Measurements from ENCODE around the gene MRPS27.
"Not testable (repeated sequence)": the region's sequence is repeated elsewhere in the genome, so short reads cannot be mapped to it uniquely, and the experiment has no call there.

MRPS27 gene

DNA sequence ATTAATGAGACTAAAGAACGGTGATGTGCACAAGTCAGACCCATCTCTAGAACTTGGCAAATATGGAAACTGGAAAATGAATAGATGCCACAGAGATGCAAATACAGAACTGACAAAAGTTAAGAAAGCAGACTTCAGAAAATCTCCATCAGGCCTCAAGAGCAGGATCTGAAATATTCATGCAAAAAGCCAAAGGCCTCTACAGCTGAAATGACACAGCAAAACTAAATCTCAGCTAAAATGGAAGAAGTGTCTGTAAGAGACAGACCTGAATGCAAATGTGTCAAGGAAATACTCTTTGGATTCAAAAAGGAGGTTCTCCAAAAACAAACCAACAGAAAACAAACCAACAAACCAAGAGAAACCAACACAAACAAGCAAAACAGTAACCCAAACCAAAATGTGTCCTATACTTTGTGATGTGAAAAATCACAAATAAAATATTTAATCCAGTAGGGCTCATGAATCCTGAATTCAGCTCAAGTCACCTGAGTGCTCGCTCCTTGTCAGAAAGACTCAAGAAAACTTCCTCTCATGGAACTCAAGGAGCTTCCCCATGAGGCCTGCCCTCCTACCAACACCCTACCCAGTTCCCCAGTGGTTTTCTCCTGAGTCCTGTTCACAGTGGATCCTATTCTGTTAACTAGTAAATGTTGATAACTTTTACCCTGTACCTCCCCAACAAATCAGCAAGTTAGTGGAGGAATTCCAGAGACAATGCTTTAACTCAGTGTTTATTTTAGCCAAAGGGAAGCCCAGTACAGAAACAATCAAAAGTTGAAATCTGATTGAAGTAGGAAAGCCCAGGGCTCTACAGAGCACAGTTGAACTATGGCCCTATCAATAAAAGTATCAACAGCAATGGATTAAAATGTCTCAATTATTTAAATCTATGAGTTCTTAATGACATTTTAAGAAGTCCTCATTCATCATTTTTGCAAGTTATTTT lies 14.6 kb downstream of the MRPS27 start:
- peaks cover 6% of the 10 kb centered on the region; the same call in 1 of the 2 replicates for H3K4me1 ChIP-seq (ENCODE audit: control insufficient read depth, insufficient read depth, low read length)
- no peak overlapping the region for H3K4me3 ChIP-seq (ENCODE audit: low read length)
- no CpG with 5 or more reads among the region's 2 CpGs for WGBS (ENCODE audit: insufficient coverage, insufficient read length)
- H3K9me3 ChIP-seq (ENCODE audit: control insufficient read depth, insufficient read depth, low read length): no peaks in the 10 kb centered on the region
- no peaks in the 10 kb centered on the region for H3K36me3 ChIP-seq (ENCODE audit: control insufficient read depth, insufficient read depth, low read length)
- DNase-seq (ENCODE audit: low read depth, low spot score): no peak
- H3K27me3 ChIP-seq (ENCODE audit: control insufficient read depth, insufficient read depth, low read length): no peaks in the 10 kb centered on the region
- H3K27ac ChIP-seq (ENCODE audit: low read length): no peak overlapping the region

DNA sequence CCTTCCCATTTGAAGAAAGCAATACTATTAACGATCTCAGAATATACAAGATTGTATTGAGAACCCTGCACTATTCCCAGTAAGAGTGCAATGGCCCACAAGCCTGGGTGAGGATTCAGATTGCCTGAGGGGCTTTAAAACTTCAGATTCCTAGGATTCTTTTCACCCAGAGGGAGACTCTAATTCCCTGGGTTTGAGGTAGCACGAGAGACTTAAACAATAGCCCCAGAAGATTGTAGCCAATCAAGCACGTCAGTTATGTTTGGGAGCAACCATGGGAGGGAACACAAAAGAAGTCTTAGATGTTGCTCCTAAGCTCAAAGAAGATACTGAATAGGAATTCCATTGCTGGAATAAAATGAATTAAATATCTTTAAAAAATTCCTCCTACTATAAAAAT lies 17.9 kb downstream of the MRPS27 start:
- Histone ChIP-seq H3K4me1 (ENCODE audit: control insufficient read depth, insufficient read depth, low read length) (peaks cover 4% of the 10 kb centered on the region; the same call in 1 of the 2 replicates), H3K36me3 (ENCODE audit: control insufficient read depth, insufficient read depth, low read length) (no peaks in the 10 kb centered on the region), H3K4me3 (ENCODE audit: low read length) (no peak overlapping the region), H3K9me3 (ENCODE audit: control insufficient read depth, insufficient read depth, low read length) (no peaks in the 10 kb centered on the region), H3K27ac (ENCODE audit: low read length) (no peak overlapping the region), H3K27me3 (ENCODE audit: control insufficient read depth, insufficient read depth, low read length) (no peaks in the 10 kb centered on the region)
- WGBS (ENCODE audit: insufficient coverage, insufficient read length): no CpG with 5 or more reads among the region's 3 CpGs
- DNase-seq (ENCODE audit: low read depth, low spot score): no peak

DNA sequence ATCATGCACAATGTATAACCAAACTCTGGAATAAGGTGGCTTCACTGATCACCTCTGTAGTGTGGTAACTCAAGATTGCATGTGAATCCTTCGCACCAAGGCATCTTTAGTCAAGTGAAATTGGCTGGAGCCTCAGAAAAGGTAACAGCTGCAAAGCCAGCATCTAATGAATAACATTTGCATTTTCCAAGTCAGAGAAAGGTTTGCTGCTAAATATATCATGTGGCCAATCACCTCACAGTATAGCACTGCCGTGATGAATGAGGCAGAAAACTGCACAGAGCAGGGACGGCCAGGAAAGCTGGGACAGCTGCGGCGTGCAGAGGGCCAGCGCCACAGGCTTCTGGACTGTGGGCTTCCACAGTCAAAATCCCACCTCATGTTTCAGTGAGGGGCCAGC lies 18.5 kb downstream of the MRPS27 start:
- Histone ChIP-seq H3K4me1 (ENCODE audit: control insufficient read depth, insufficient read depth, low read length) (peaks cover 4% of the 10 kb centered on the region; the same call in 1 of the 2 replicates), H3K27me3 (ENCODE audit: control insufficient read depth, insufficient read depth, low read length) (no peaks in the 10 kb centered on the region), H3K36me3 (ENCODE audit: control insufficient read depth, insufficient read depth, low read length) (no peaks in the 10 kb centered on the region), H3K9me3 (ENCODE audit: control insufficient read depth, insufficient read depth, low read length) (no peaks in the 10 kb centered on the region), H3K27ac (ENCODE audit: low read length) (no peak overlapping the region), H3K4me3 (ENCODE audit: low read length) (no peak overlapping the region)
- DNase-seq (ENCODE audit: low read depth, low spot score): no peak
- no CpG with 5 or more reads among the region's 6 CpGs for WGBS (ENCODE audit: insufficient coverage, insufficient read length)

DNA sequence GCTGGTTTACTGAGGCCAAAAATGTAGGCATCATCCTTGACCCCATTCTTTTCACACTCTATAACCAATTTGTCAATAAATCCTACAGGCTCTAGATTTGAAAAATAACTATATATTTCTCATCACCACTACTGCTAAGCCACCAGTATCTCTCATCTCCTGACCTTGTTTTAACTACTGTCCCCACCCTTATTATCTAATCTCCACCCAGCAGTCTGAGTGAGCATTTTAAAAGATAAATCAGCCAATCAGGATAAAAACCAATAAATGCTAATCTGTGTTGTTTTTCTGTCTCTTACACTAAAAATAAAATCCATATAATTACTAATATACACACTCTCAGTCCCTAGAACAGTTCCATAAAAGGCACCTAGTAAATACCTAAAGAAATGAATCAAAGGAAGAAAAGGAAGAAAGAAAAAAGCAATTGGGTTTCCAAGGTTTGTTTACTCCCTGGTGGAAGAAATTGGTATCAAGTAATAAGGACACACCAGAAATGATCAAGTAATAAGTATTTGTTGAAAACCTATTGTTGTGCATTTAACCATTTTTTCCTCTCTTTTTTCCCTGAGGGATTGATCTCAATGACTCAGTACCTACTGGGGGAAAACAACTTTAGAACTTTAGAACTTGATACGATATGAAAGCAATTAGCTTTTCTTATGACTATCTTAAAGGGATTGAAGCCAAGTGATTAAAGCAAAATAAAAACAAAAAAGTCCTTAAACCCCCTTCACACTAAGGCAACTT lies 19.3 kb downstream of the MRPS27 start:
- no peaks in the 10 kb centered on the region for H3K36me3 ChIP-seq (ENCODE audit: control insufficient read depth, insufficient read depth, low read length)
- H3K27ac ChIP-seq (ENCODE audit: low read length): no peak overlapping the region
- H3K4me1 ChIP-seq (ENCODE audit: control insufficient read depth, insufficient read depth, low read length): peaks cover 4% of the 10 kb centered on the region; the same call in 1 of the 2 replicates
- H3K27me3 ChIP-seq (ENCODE audit: control insufficient read depth, insufficient read depth, low read length): no peaks in the 10 kb centered on the region
- no peaks in the 10 kb centered on the region for H3K9me3 ChIP-seq (ENCODE audit: control insufficient read depth, insufficient read depth, low read length)
- no CpG with 5 or more reads among the region's 1 CpG for WGBS (ENCODE audit: insufficient coverage, insufficient read length)
- no peak for DNase-seq (ENCODE audit: low read depth, low spot score)
- no peak overlapping the region for H3K4me3 ChIP-seq (ENCODE audit: low read length)

DNA sequence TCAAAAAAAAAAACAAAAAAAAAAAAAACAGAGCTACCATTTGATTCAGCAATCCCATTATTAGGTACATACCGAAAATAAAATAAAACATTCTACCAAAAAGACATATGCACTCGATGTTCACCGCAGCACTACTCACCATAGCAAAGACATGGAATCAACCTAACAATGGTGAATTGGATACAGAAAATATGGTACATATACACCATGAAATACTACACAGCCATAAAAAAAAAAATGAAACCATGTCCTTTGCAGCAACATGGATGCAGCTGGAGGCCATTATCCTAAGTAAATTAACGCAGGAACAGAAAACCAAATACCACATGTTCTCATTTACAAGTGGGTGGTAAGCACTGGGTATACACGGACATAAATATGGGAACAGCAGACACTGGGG lies 21.3 kb downstream of the MRPS27 start:
- Histone ChIP-seq H3K9me3 (ENCODE audit: control insufficient read depth, insufficient read depth, low read length) (no peaks in the 10 kb centered on the region), H3K36me3 (ENCODE audit: control insufficient read depth, insufficient read depth, low read length) (no peaks in the 10 kb centered on the region), H3K27me3 (ENCODE audit: control insufficient read depth, insufficient read depth, low read length) (no peaks in the 10 kb centered on the region), H3K4me3 (ENCODE audit: low read length) (no peak overlapping the region), H3K27ac (ENCODE audit: low read length) (no peak overlapping the region), H3K4me1 (ENCODE audit: control insufficient read depth, insufficient read depth, low read length) (peaks cover 4% of the 10 kb centered on the region; the same call in 1 of the 2 replicates)
- WGBS (ENCODE audit: insufficient coverage, insufficient read length): 100% methylated on average over 1 of the region's 5 CpGs
- DNase-seq (ENCODE audit: low read depth, low spot score): no peak

DNA sequence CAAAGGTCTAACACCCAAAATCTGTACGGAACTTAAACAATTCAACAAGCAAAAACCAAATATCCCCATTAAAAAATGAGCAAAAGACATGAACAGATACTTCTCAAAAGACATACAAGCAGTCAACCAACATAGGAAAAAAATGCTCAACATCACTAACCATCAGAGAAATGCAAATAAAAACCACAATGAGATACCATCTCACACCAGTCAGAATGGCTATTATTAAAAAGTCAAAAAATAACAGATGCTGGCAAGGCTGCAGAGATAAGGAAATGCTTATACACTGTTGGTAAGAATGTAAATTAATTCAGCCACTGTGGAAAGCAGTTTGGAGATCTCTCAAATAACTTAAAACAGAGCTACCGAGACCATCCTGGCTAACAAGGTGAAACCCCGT lies 21.9 kb downstream of the MRPS27 start:
- not testable (repeated sequence) for DNase-seq (ENCODE audit: low read depth, low spot score); H3K27me3 ChIP-seq (ENCODE audit: control insufficient read depth, insufficient read depth, low read length); H3K27ac ChIP-seq (ENCODE audit: low read length); H3K4me3 ChIP-seq (ENCODE audit: low read length); H3K9me3 ChIP-seq (ENCODE audit: control insufficient read depth, insufficient read depth, low read length); H3K36me3 ChIP-seq (ENCODE audit: control insufficient read depth, insufficient read depth, low read length); H3K4me1 ChIP-seq (ENCODE audit: control insufficient read depth, insufficient read depth, low read length)
- WGBS (ENCODE audit: insufficient coverage, insufficient read length): no CpG with 5 or more reads among the region's 3 CpGs

DNA sequence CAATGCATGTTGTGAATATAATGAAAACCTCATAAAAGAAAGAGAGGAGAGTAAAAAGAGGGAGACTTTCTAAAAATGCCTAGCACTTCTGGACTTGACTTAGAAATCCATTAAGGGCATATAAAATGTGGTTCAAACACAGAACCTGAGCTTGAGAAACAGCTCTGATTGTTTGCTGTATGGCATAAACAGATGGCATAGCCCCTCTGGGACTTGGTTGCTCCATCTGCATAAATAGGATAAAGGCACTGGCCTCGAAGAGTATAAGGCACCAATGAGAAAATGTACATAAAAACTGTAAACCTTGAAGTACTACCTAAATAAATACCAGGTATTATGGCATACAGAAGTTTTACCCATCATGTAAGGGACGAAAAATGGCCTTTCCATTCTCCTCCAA lies 23.8 kb downstream of the MRPS27 start:
- Histone ChIP-seq H3K9me3 (ENCODE audit: control insufficient read depth, insufficient read depth, low read length) (no peaks in the 10 kb centered on the region), H3K27me3 (ENCODE audit: control insufficient read depth, insufficient read depth, low read length) (no peaks in the 10 kb centered on the region), H3K4me1 (ENCODE audit: control insufficient read depth, insufficient read depth, low read length) (no peaks in the 10 kb centered on the region), H3K27ac (ENCODE audit: low read length) (no peak overlapping the region), H3K4me3 (ENCODE audit: low read length) (no peak overlapping the region), H3K36me3 (ENCODE audit: control insufficient read depth, insufficient read depth, low read length) (peaks cover 2% of the 10 kb centered on the region; the same call in 1 of the 2 replicates)
- no CpG with 5 or more reads among the region's 2 CpGs for WGBS (ENCODE audit: insufficient coverage, insufficient read length)
- no peak for DNase-seq (ENCODE audit: low read depth, low spot score)

DNA sequence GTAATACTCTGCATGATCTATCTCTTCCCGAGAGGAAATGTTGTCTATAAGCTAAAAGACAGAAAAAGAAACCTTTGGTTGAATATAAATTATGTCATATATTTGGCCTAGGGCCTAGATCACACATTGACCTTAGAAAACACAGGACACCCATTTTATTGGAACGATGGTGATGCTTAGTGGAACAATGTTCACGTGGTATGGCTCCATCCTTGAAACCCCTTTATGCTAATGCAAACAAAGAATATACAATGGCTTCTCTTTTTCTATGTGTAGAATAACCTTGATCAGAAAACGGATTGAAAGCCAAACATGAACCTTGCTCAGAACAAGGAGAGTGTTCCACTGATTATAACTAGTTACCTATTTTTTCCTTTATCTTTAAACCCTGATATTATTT lies 24.5 kb downstream of the MRPS27 start:
- no peak overlapping the region for H3K4me3 ChIP-seq (ENCODE audit: low read length)
- no peak overlapping the region for H3K27ac ChIP-seq (ENCODE audit: low read length)
- H3K36me3 ChIP-seq (ENCODE audit: control insufficient read depth, insufficient read depth, low read length): peaks cover 2% of the 10 kb centered on the region; the same call in 1 of the 2 replicates
- H3K9me3 ChIP-seq (ENCODE audit: control insufficient read depth, insufficient read depth, low read length): no peaks in the 10 kb centered on the region
- no CpG with 5 or more reads among the region's 4 CpGs for WGBS (ENCODE audit: insufficient coverage, insufficient read length)
- no peak for DNase-seq (ENCODE audit: low read depth, low spot score)
- H3K4me1 ChIP-seq (ENCODE audit: control insufficient read depth, insufficient read depth, low read length): no peaks in the 10 kb centered on the region
- H3K27me3 ChIP-seq (ENCODE audit: control insufficient read depth, insufficient read depth, low read length): no peaks in the 10 kb centered on the region

DNA sequence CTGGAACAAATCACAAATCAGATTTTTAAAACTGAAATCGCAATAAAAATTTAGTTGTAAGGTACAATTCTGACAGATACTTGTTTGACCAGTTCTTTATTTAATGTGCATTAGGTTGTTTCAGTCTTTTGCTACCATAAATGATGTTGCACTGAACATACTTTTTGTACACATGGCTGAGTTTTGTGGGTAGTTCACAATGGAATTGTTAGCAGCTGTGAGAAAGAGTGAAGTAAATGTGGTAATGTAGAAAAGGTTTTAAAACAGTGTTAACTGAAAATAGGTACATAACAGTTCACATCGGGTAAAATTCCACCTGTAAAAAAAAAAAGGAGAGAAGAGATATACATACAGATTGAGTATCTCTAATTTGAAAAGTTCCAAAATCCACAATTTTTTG lies 25.6 kb downstream of the MRPS27 start:
- Histone ChIP-seq H3K27ac (ENCODE audit: low read length) (no peak overlapping the region), H3K36me3 (ENCODE audit: control insufficient read depth, insufficient read depth, low read length) (peaks cover 2% of the 10 kb centered on the region; the same call in 1 of the 2 replicates), H3K4me1 (ENCODE audit: control insufficient read depth, insufficient read depth, low read length) (no peaks in the 10 kb centered on the region), H3K9me3 (ENCODE audit: control insufficient read depth, insufficient read depth, low read length) (no peaks in the 10 kb centered on the region), H3K4me3 (ENCODE audit: low read length) (no peak overlapping the region), H3K27me3 (ENCODE audit: control insufficient read depth, insufficient read depth, low read length) (no peaks in the 10 kb centered on the region)
- DNase-seq (ENCODE audit: low read depth, low spot score): no peak
- WGBS (ENCODE audit: insufficient coverage, insufficient read length): no CpG with 5 or more reads among the region's 2 CpGs

DNA sequence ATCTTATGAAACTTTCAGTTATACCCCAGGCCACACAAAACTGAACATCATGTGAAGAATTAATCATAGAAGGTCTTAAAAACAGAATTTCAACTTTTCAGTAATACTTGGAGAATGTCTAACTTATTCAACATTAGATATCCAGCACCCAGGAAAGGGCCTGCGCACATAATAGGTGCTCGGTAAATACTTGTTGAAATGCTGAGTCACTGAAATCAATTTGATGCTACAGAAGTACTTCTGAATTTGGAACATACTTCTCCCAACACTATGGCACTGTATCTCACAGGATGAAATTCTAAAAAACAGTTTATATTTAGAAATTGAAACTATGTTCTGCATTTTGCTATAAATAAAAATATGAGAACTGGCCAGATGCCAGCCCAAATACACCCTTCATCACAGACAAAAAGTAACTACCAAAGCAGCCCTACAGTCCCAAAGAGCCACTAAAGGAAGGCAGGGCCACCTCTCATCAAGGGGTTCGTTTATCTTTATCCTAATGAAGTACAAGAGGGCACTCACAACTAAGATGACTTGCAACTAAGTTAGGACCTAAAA lies 26.5 kb downstream of the MRPS27 start:
- H3K36me3 ChIP-seq (ENCODE audit: control insufficient read depth, insufficient read depth, low read length): peaks cover 2% of the 10 kb centered on the region; the same call in 1 of the 2 replicates

More for the DNA sequence above, 26.5 kb downstream of the MRPS27 start:
- H3K4me1 ChIP-seq (ENCODE audit: control insufficient read depth, insufficient read depth, low read length): no peaks in the 10 kb centered on the region
- no peak for DNase-seq (ENCODE audit: low read depth, low spot score)
- H3K27ac ChIP-seq (ENCODE audit: low read length): no peak overlapping the region
- no peaks in the 10 kb centered on the region for H3K9me3 ChIP-seq (ENCODE audit: control insufficient read depth, insufficient read depth, low read length)
- H3K27me3 ChIP-seq (ENCODE audit: control insufficient read depth, insufficient read depth, low read length): no peaks in the 10 kb centered on the region
- no peak overlapping the region for H3K4me3 ChIP-seq (ENCODE audit: low read length)
- whole genome bisulfite sequencing (ENCODE audit: insufficient coverage, insufficient read length): no CpG with 5 or more reads among the region's 3 CpGs
